K562 (cell line): ENCODE data around the gene ARSJ. TPM values are rescaled to one million over a fixed set of nuclear protein-coding genes. Genes with fewer than 3 reads are reported as not detected.

Source experiments
- ATAC-seq: fragments of 200-7000 bp; cut with Tn5 transposase; 3 replicates; pipeline ENCODE4 v1.9.1; 2020; ENCODE audit warnings: moderate library complexity
- BruUV-seq: library from RNA; stranded (reverse); fragments of 400-500 nt; replicated peaks from 2 replicates; lab custom pipeline; 2021; lab: Mats Ljungman, UMichigan
- CTCF ChIA-PET: fragments of 300-600 bp; formaldehyde crosslinking; extraction: SDS; loops from one replicate; lab custom pipeline; 2021; ENCODE audit warnings: low intra/inter-chr PET ratio; lab: Yijun Ruan, JAX
- POLR2A ChIA-PET: fragments of 300-600, 350-650 bp; sonication (Branson Sonifier 250); formaldehyde crosslinking; extraction: SDS; loops from one replicate; lab custom pipeline; 2021; ENCODE audit warnings: antibody characterized with exemption, inconsistent platforms; lab: Yijun Ruan, JAX
- DNase-seq, 4 experiments: peaks; one replicate each; pipeline versions ENCODE4 v3.0.0 to v3.0.0-alpha.2; 2011 to 2018; ENCODE audit warnings: low spot score in 3 of 4, mixed read lengths in 3 of 4; ENCODE audit errors: extremely low read depth in 1 of 4
- FAIRE-seq: peaks from 2 replicates; lab custom pipeline; 2011; peaks lifted over from hg19 to GRCh38; lab: Jason Lieb, UNC
- H2AFZ ChIP-seq: 2 replicates; pipeline ENCODE4 v1.6.0; 2011; ENCODE audit warnings: low read depth, low read length, control low read depth, inconsistent platforms
- H3K27ac ChIP-seq: fragments of 200-600 bp; 3 replicates; pipeline ENCODE4 v1.8.0; 2011; ENCODE audit warnings: low read depth, mild to moderate bottlenecking, control low read depth, inconsistent platforms, low read length, moderate library complexity, mixed read lengths; ENCODE audit errors: extremely low read depth
- H3K27me3 ChIP-seq, 2 experiments: fragments of 300-600 bp in 1 of 2; 2 replicates in 1 of 2; 3 replicates in 1 of 2; pipeline versions ENCODE4 v1.6.0 to v1.8.0; 2011; ENCODE audit warnings: inconsistent platforms in 2 of 2, low read length in 2 of 2, mild to moderate bottlenecking in 1 of 2, mixed read lengths in 1 of 2, moderate library complexity in 1 of 2; ENCODE audit not compliant: control insufficient read depth in 2 of 2, insufficient read depth in 2 of 2
- H3K36me3 ChIP-seq: fragments of 300-600 bp; 3 replicates; pipeline ENCODE4 v1.8.0; 2011; ENCODE audit warnings: mild to moderate bottlenecking, low read length, inconsistent platforms; ENCODE audit not compliant: control insufficient read depth, insufficient read depth
- H3K4me1 ChIP-seq, 2 experiments: fragments of 200-600 bp in 1 of 2; replicated peaks in 1 of 2; 2 replicates in 1 of 2; 3 replicates in 1 of 2; pipeline versions ENCODE4 v1.5.1 to v1.8.0; 2011; ENCODE audit warnings: inconsistent platforms in 2 of 2, low read length in 2 of 2, mild to moderate bottlenecking in 1 of 2, mixed read lengths in 1 of 2, moderate library complexity in 1 of 2; ENCODE audit not compliant: control insufficient read depth in 2 of 2, insufficient read depth in 2 of 2
- H3K4me2 ChIP-seq: 2 replicates; pipeline ENCODE4 v1.6.1; 2011; ENCODE audit warnings: low read length, control low read depth, inconsistent platforms, mixed read lengths; ENCODE audit not compliant: insufficient read depth
- H3K4me3 ChIP-seq: fragments of 200-600 bp; sonication (generic), shearing (Covaris generic); 2 replicates; pipeline ENCODE4 v1.5.1; 2016; ENCODE audit warnings: control low read depth, inconsistent platforms
- H3K79me2 ChIP-seq: fragments of 200-600 bp; 3 replicates; pipeline ENCODE4 v1.8.0; 2011; ENCODE audit warnings: low read length, inconsistent platforms; ENCODE audit not compliant: control insufficient read depth, insufficient read depth
- H3K9ac ChIP-seq, 2 experiments: 2 replicates each; pipeline versions ENCODE4 v1.6.0 to v1.6.1; 2011; ENCODE audit warnings: low read depth in 2 of 2, low read length in 2 of 2, control low read depth in 1 of 2, inconsistent platforms in 1 of 2, mild to moderate bottlenecking in 1 of 2, mixed read lengths in 1 of 2; ENCODE audit not compliant: insufficient read depth in 1 of 2
- H3K9me1 ChIP-seq: one replicate; pipeline ENCODE4 v1.6.0; 2011; ENCODE audit warnings: inconsistent platforms, mild to moderate bottlenecking, low read length, moderate library complexity; ENCODE audit not compliant: control insufficient read depth, insufficient read depth
- H3K9me3 ChIP-seq: replicated peaks from 2 replicates; pipeline ENCODE4 v1.5.1; 2011; ENCODE audit warnings: low read depth, low read length, inconsistent platforms; ENCODE audit not compliant: control insufficient read depth, insufficient read depth
- H4K20me1 ChIP-seq: replicated peaks from 2 replicates; pipeline ENCODE4 v1.6.1; 2011; ENCODE audit warnings: low read length, inconsistent platforms, mixed read lengths; ENCODE audit not compliant: control insufficient read depth, insufficient read depth
- BCOR ChIP-seq: fragments of 450-650 bp; IDR thresholded peaks from 2 replicates; pipeline ENCODE4 v1.6.1; 2016
- DPF2 ChIP-seq: fragments of 450-650 bp; IDR thresholded peaks from 2 replicates; pipeline ENCODE4 v1.6.1; 2016
- ETV5 ChIP-seq: sonication (generic); formaldehyde crosslinking; IDR thresholded peaks from 2 replicates; pipeline ENCODE4 v1.4.0; 2020; ENCODE audit warnings: low read depth, mild to moderate bottlenecking, missing genetic modification reagents
- HDAC1 ChIP-seq, 2 experiments: fragments of 450-650 bp; IDR thresholded peaks; 2 replicates each; pipeline ENCODE4 v1.6.1; 2016 to 2017; ENCODE audit warnings: inconsistent platforms in 1 of 2, mild to moderate bottlenecking in 1 of 2, moderate library complexity in 1 of 2
- MXI1 ChIP-seq: IDR thresholded peaks from 2 replicates; pipeline ENCODE4 v1.6.1; 2011; ENCODE audit warnings: low read depth, mild to moderate bottlenecking, improper control_type of control experiment, low read length
- NCOR1 ChIP-seq: fragments of 450-650 bp; IDR thresholded peaks from 2 replicates; pipeline ENCODE4 v1.6.1; 2016; ENCODE audit warnings: mild to moderate bottlenecking, moderate library complexity
- SRSF3 ChIP-seq: fragments of 200-400 bp; formaldehyde crosslinking; IDR thresholded peaks from 2 replicates; pipeline ENCODE4 v1.6.1; 2016; ENCODE audit warnings: mild to moderate bottlenecking, low read length, moderate library complexity; ENCODE audit not compliant: insufficient read depth
- in situ Hi-C: fragments of 300-500 bp; cut with MboI; formaldehyde crosslinking; loops from 4 replicates; pipeline ENCODE4 v1.15.0; 2018; ENCODE audit warnings: inconsistent platforms, mixed read lengths
- intact Hi-C: fragments of 100-400 bp; cut with micrococcal nuclease; formaldehyde crosslinking; loops from 2 replicates; pipeline ENCODE4 v1.14.2; 2022
- polyA plus RNA-seq, 8 experiments: library from polyadenylated mRNA; depleted of rRNA in 4 of 8; stranded (reverse) in 5 of 8; unstranded in 3 of 8; fragments of >200 nt; fragmentation: Nextera tagmentation in 2 of 8; fragmentation: Illumina TruSeq in 1 of 8; extraction: Ambion mirVana in 2 of 8; extraction: Trizol in 1 of 8; gene quantifications; 2 replicates each; pipeline versions ENCODE4 v1.2.1 to v1.2.3, GENCODE V29; 2011 to 2014; ENCODE audit warnings: inconsistent platforms in 1 of 8, missing spikeins in 1 of 8
- total RNA-seq, 7 experiments: library from RNA; depleted of rRNA in 6 of 7; stranded (reverse); fragments of >200 nt in 6 of 7; fragmentation: Illumina TruSeq in 2 of 7; extraction: Trizol in 2 of 7; gene quantifications; 2 replicates each; pipeline versions ENCODE4 v1.2.1 to v1.2.3, GENCODE V29; 2011 to 2021; ENCODE audit warnings: low replicate concordance in 1 of 7
- TF ChIP-seq, protein P1 (sequence below): sonication (generic); formaldehyde crosslinking; IDR thresholded peaks from 2 replicates; pipeline ENCODE4 v1.8.0; 2022; ENCODE audit warnings: mild to moderate bottlenecking, missing genetic modification reagents

Gene ARSJ
- total and polyA plus RNA-seq, 9 of the 15 experiments (the other 6 are each of a cell fraction or from before 2014, with no cell fraction given) = not detected

DNA sequence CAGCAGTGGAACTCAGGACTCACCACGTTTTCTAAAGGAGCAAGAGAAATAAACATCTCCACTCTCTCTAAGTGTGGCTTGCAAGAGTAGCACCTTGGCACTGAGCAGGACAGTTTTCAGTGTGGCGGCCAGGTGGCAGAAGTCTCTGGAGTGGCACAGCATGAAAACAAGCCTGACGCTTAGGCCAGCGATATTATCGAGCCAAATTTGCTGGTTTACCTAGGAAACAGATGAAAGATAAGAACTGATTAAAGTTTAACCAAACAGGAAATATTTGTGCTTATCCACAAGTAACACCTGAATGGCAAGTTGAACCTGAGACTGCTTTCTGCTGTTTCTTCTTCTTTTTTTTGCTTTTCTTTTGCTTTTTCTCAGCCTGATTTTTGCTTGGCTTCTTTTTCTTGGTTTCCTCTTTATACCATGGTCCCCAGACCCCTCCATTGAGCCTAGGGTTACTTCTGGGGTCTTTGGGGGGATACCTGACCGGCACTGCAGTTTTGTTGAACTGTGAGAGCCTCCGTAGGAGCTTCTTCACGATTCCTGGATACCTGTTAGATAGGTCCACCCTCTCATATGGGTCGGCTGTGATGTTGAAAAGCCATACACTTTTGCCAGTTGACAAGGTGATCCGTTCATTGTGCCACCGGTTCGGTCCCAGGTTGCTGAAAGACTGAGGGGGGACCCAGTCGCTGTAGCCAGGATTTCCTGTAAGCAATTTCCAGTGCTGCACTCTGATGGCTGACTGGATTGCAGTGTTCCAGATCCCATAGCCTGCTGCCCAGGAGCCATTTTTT, 77.3 kb downstream of the ARSJ start (continued):
- TF ChIP-seq SRSF3 = no peak
- TF ChIP-seq, all 486 proteins: peak for 0

DNA sequence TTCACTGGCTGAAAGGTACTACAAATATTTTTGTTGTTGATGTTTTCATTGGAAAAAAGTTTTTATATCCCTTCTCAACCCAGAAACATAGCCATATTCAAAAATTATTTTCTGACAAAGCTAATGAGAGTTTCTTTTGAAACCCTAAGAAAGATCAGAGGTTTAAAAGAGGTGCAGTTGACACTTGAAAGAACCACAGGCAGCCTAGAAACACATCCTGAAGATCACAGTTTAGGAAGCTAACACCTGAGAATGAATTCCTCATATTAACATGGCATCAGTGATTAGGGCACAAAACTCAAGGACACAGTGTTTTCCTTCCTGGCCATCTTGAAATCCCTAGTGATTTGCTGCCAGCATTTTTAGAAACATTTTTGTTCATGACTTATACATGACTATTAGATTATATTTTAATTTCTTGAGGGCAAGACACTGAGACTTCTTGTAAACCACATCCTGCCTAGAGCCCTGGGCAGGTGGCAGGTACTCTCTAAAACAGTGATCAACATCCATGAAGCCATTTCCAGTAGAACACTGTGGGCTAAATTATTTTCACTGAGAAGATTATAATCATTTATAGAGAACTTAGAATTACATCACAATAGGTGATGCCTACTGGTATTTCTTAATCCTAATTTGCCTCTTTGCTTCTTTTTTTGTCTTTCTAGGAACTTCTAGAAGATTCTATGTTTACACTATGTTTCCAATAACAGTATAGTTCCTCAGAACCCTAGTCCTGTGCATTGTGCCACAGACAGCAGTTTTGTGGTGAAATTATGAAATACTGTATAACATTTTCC, 80.0 kb downstream of the ARSJ start:
- Histone ChIP-seq H3K27ac (no peak overlapping the region), H3K36me3 (no peaks in the 10 kb centered on the region; the same call in 2 of the 3 replicates), H3K9me3 (no peaks in the 10 kb centered on the region), H4K20me1 (no peaks in the 10 kb centered on the region), H3K4me2 (no peak overlapping the region), H3K4me3 (no peak overlapping the region), H2AFZ (no peak overlapping the region), H3K79me2 (no peaks in the 10 kb centered on the region), H3K27me3 (no peaks in the 10 kb centered on the region), H3K4me1 (no peaks in the 10 kb centered on the region), H3K9me1 (no peaks in the 10 kb centered on the region), H3K9ac (no peak overlapping the region)
- FAIRE-seq (no peak), ATAC-seq (no peak), DNase-seq (no peak)
- POLR2A ChIA-PET = no interaction called here
- TF ChIP-seq MXI1 = no peak
- TF ChIP-seq DPF2 = no peak
- no peak for TF ChIP-seq NCOR1
- TF ChIP-seq ETV5 = no peak
- no peak for TF ChIP-seq HDAC1 (IDR thresholded peaks at IDR 0.05)
- TF ChIP-seq BCOR = no peak
- TF ChIP-seq SRSF3 = no peak
- TF ChIP-seq, protein P1, sequence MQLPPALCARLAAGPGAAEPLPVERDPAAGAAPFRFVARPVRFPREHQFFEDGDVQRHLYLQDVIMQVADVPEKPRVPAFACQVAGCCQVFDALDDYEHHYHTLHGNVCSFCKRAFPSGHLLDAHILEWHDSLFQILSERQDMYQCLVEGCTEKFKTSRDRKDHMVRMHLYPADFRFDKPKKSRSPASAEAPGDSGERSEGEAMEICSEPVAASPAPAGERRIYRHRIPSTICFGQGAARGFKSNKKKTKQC (CRISPR knock-in tag) = no peak
- in situ Hi-C loops = no loop called here
- BruUV-seq = no TSS peak
- intact Hi-C loops = no loop called here
- CTCF ChIA-PET = no interaction called here
